Measurements from ENCODE around the gene CISTR.

Gene CISTR

GRCh38 chr12:53737093-53737808 lies 14.5 kb downstream of the CISTR start:
- no peak for TF ChIP-seq CTCF (conservative IDR thresholded peaks at IDR 0.05; ENCODE audit: low read length)
- no peak overlapping the region for H3K4me3 ChIP-seq (ENCODE audit: low read length)
- DNase-seq (ENCODE audit: low read depth), result no peak

- TF ChIP-seq CTCF (conservative IDR thresholded peaks at IDR 0.05; ENCODE audit: low read length), result no peak
- H3K4me3 ChIP-seq (ENCODE audit: low read length), result no peak overlapping the region
- no peak for DNase-seq (ENCODE audit: low read depth)
Observed at GRCh38 chr12:53736592-53736991, 15.2 kb downstream of the CISTR start.

DNA sequence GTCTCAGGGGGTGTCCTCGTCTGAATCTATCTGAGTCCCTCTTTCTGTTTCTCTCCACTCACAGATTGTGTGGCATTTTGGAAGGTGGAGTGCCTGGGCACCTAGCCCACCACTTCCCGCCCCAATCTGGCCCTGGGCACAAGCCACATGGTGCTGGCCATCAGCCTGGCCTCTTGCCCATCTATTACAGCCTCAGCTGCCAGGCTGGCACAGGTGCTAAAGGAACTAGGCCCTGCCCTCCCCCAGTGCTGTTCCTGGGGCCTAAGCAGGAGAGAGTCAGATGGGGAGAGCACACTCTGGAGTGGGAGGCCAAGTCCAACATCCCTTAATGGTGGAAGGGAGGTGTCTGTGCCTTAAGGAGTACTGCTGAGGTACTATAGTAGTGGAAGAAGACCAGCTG lies 16.2 kb downstream of the CISTR start:
- DNase-seq (ENCODE audit: low read depth), result no peak
- no peak overlapping the region for H3K4me3 ChIP-seq (ENCODE audit: low read length)
- TF ChIP-seq CTCF (conservative IDR thresholded peaks at IDR 0.05; ENCODE audit: low read length), result no peak

DNA sequence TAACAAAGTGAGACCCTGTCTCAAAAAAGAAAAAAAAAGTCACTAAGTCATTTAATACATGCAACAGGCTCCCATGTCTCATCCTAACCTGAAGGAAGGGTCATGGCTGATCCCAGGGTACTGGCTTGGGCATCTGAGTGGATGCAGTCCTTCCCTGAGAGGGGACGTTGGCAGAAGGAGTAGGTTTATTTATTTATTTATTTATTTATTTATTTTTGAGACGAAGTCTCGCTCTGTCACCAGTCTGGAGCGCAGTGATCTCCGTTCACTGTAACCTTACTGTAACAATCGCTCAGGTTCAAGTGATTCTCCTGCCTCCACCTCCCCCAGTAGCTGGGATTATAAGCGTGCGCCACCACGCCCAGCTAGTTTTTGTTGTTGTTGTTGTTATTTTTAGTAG lies 17.4 kb downstream of the CISTR start:
- TF ChIP-seq CTCF (conservative IDR thresholded peaks at IDR 0.05; ENCODE audit: low read length), result no peak
- DNase-seq (ENCODE audit: low read depth), result no peak
- H3K4me3 ChIP-seq (ENCODE audit: low read length), result no peak overlapping the region

- no peak overlapping the region for H3K4me3 ChIP-seq (ENCODE audit: low read length)
- no peak for DNase-seq (ENCODE audit: low read depth)
- no peak for TF ChIP-seq CTCF (conservative IDR thresholded peaks at IDR 0.05; ENCODE audit: low read length)
Observed at GRCh38 chr12:53733807-53734200, 18.0 kb downstream of the CISTR start.

- no peak overlapping the region for H3K4me3 ChIP-seq (ENCODE audit: low read length)
- no peak for DNase-seq (ENCODE audit: low read depth)
- no peak for TF ChIP-seq CTCF (conservative IDR thresholded peaks at IDR 0.05; ENCODE audit: low read length)
Observed at GRCh38 chr12:53733051-53733806, 18.6 kb downstream of the CISTR start.

- no peak for TF ChIP-seq CTCF (conservative IDR thresholded peaks at IDR 0.05; ENCODE audit: low read length)
- no peak overlapping the region for H3K4me3 ChIP-seq (ENCODE audit: low read length)
- DNase-seq (ENCODE audit: low read depth), result no peak
Observed at GRCh38 chr12:53729644-53730043, 22.1 kb downstream of the CISTR start.
